ENCODE results near the gene HINT3.
"Not testable (repeated sequence)": the region's sequence is repeated elsewhere in the genome, so short reads cannot be mapped to it uniquely, and the experiment has no call there.

Gene HINT3

GRCh38 chr6:125940247-125941041 is 16.1 kb upstream of the HINT3 start:
- DNase-seq, result no peak

GRCh38 chr6:125942672-125943527 is 13.7 kb upstream of the HINT3 start:
- DNase-seq, result no peak

GRCh38 chr6:125943528-125944433 is 12.8 kb upstream of the HINT3 start:
- no peak for DNase-seq

GRCh38 chr6:125944434-125944816 is 12.1 kb upstream of the HINT3 start:
- DNase-seq, result no peak

GRCh38 chr6:125944896-125945295 is 11.7 kb upstream of the HINT3 start:
- DNase-seq, result no peak

- DNase-seq, result no peak
These were observed 11.0 kb upstream of the HINT3 start for GRCh38 chr6:125945378-125946141.

GRCh38 chr6:125947615-125948014 is 9.0 kb upstream of the HINT3 start:
- DNase-seq, result no peak

GRCh38 chr6:125948455-125948854 is 8.1 kb upstream of the HINT3 start:
- DNase-seq, result no peak

GRCh38 chr6:125949069-125949468 is 7.5 kb upstream of the HINT3 start:
- DNase-seq, result no peak

GRCh38 chr6:125950293-125950692 is 6.3 kb upstream of the HINT3 start:
- no peak for DNase-seq

GRCh38 chr6:125950716-125951115 is 5.9 kb upstream of the HINT3 start:
- DNase-seq, result not testable (repeated sequence)

- DNase-seq, result no peak
These were observed 5.2 kb upstream of the HINT3 start for GRCh38 chr6:125951323-125951722.

- DNase-seq, result no peak
These were observed 3.6 kb upstream of the HINT3 start for GRCh38 chr6:125952764-125953501.

GRCh38 chr6:125953502-125953875 is 3.1 kb upstream of the HINT3 start:
- DNase-seq, result no peak

GRCh38 chr6:125954735-125955339 is 1.7 kb upstream of the HINT3 start:
- DNase-seq, result no peak

GRCh38 chr6:125955973-125956372 is 597 bp upstream of the HINT3 start:
- no peak for DNase-seq

GRCh38 chr6:125957391-125957693 is 772 bp downstream of the HINT3 start:
- DNase-seq, result no peak

GRCh38 chr6:125957845-125958244 is 1.3 kb downstream of the HINT3 start:
- no peak for DNase-seq

GRCh38 chr6:125959041-125959440 is 2.5 kb downstream of the HINT3 start:
- DNase-seq, result no peak

GRCh38 chr6:125961117-125961516 is 4.5 kb downstream of the HINT3 start:
- no peak for DNase-seq

- DNase-seq, result no peak
These were observed 6.4 kb downstream of the HINT3 start for GRCh38 chr6:125962900-125963497.
